ENCODE results near the gene PTPRR. TPM values are rescaled to one million over a fixed set of nuclear protein-coding genes. Genes with fewer than 3 reads are reported as not detected.

PTPRR gene
- total and polyA plus RNA-seq, 2 donors (not counting 1 experiment from before 2014, with no cell fraction given): 0.44 to 0.50 TPM

DNA sequence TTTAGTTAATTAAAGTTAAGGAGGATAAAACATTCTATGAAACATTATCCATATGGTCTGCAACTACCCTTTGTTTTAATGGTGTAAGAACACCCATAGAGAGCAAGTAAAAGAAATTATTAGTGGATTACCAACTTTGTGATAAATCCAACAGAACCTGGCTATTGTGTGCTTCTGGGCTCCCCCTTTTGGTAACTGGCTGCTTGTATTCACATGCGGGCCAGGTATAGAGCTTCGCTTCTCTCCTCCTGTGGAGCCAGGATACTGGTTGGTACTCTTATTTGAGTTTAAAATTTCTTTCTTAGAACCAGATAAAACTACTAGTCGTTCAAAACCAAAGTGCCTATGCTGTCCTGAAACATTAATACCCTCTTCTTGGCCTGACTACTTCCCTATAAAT, 81.0 kb downstream of the PTPRR start:
- H3K27me3 ChIP-seq (ENCODE audit: control insufficient read depth, insufficient read depth, low read length): no peaks in the 10 kb centered on the region
- H3K9ac ChIP-seq (ENCODE audit: insufficient read depth, low read length): no peak overlapping the region
- H3K9me3 ChIP-seq (ENCODE audit: control insufficient read depth, insufficient read depth, low read depth, low read length): no peaks in the 10 kb centered on the region
- H3K36me3 ChIP-seq (ENCODE audit: control insufficient read depth, insufficient read depth, low read length): no peaks in the 10 kb centered on the region
- H3K79me2 ChIP-seq (ENCODE audit: control insufficient read depth, insufficient read depth, low read length): no peaks in the 10 kb centered on the region
- no peaks in the 10 kb centered on the region for H3K4me1 ChIP-seq (ENCODE audit: control insufficient read depth, extremely low read depth, insufficient read depth, low read length)
- DNase-seq (ENCODE audit: low read depth in 2 of 2): no peak
- no peak overlapping the region for H2AFZ ChIP-seq (ENCODE audit: low read length)
- no peak overlapping the region for H3K4me2 ChIP-seq (ENCODE audit: extremely low read depth, insufficient read depth, low read length)
- H3K27ac ChIP-seq (ENCODE audit: insufficient read depth, low read length): no peak overlapping the region
- H3K4me3 ChIP-seq (replicated peaks in 1 of 4; ENCODE audit: control extremely low read depth in 1 of 4, insufficient read depth in 1 of 4, low read depth in 3 of 4, low read length in 4 of 4): no peak overlapping the region
- no peak for TF ChIP-seq EZH2 (IDR thresholded peaks at IDR 0.05; ENCODE audit: low read length, missing control alignments)
- TF ChIP-seq, protein P1, sequence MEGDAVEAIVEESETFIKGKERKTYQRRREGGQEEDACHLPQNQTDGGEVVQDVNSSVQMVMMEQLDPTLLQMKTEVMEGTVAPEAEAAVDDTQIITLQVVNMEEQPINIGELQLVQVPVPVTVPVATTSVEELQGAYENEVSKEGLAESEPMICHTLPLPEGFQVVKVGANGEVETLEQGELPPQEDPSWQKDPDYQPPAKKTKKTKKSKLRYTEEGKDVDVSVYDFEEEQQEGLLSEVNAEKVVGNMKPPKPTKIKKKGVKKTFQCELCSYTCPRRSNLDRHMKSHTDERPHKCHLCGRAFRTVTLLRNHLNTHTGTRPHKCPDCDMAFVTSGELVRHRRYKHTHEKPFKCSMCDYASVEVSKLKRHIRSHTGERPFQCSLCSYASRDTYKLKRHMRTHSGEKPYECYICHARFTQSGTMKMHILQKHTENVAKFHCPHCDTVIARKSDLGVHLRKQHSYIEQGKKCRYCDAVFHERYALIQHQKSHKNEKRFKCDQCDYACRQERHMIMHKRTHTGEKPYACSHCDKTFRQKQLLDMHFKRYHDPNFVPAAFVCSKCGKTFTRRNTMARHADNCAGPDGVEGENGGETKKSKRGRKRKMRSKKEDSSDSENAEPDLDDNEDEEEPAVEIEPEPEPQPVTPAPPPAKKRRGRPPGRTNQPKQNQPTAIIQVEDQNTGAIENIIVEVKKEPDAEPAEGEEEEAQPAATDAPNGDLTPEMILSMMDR (conservative IDR thresholded peaks at IDR 0.05 in 1 of 2, IDR thresholded peaks at IDR 0.05 in 1 of 2; ENCODE audit: low read depth in 1 of 2, low read length in 2 of 2): no peak
- no peaks in the 10 kb centered on the region for H4K20me1 ChIP-seq (ENCODE audit: control insufficient read depth, extremely low read depth, insufficient read depth, low read length)

DNA sequence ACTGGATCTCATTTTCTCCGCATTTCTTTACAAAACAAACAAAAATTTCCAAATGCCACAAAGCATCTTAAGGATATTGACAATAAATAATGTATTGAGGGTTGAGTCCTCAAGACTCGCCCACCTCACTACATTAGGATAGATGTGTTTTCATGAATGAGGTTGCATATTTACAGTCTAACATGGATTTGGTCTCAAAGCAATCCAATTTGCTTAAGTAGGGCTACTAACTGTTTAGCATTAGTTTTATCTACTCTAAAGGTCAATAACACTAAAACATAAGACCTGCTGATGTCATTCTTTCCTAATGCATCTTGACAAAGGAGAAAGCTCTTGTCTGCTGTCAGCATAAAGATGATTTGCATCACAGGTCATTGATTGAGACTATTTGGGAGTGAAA, 82.4 kb downstream of the PTPRR start:
- H3K36me3 ChIP-seq (ENCODE audit: control insufficient read depth, insufficient read depth, low read length): no peaks in the 10 kb centered on the region
- TF ChIP-seq EZH2 (IDR thresholded peaks at IDR 0.05; ENCODE audit: low read length, missing control alignments): no peak
- TF ChIP-seq, protein P1 (conservative IDR thresholded peaks at IDR 0.05 in 1 of 2, IDR thresholded peaks at IDR 0.05 in 1 of 2; ENCODE audit: low read depth in 1 of 2, low read length in 2 of 2): no peak
- H3K27ac ChIP-seq (ENCODE audit: insufficient read depth, low read length): no peak overlapping the region
- no peaks in the 10 kb centered on the region for H3K79me2 ChIP-seq (ENCODE audit: control insufficient read depth, insufficient read depth, low read length)
- no peak overlapping the region for H3K4me2 ChIP-seq (ENCODE audit: extremely low read depth, insufficient read depth, low read length)
- H3K9ac ChIP-seq (ENCODE audit: insufficient read depth, low read length): no peak overlapping the region
- no peaks in the 10 kb centered on the region for H3K27me3 ChIP-seq (ENCODE audit: control insufficient read depth, insufficient read depth, low read length)
- H3K9me3 ChIP-seq (ENCODE audit: control insufficient read depth, insufficient read depth, low read depth, low read length): no peaks in the 10 kb centered on the region
- no peaks in the 10 kb centered on the region for H3K4me1 ChIP-seq (ENCODE audit: control insufficient read depth, extremely low read depth, insufficient read depth, low read length)
- no peak overlapping the region for H2AFZ ChIP-seq (ENCODE audit: low read length)
- no peak for DNase-seq (ENCODE audit: low read depth in 2 of 2)
- H4K20me1 ChIP-seq (ENCODE audit: control insufficient read depth, extremely low read depth, insufficient read depth, low read length): no peaks in the 10 kb centered on the region
- no peak overlapping the region for H3K4me3 ChIP-seq (replicated peaks in 1 of 4; ENCODE audit: control extremely low read depth in 1 of 4, insufficient read depth in 1 of 4, low read depth in 3 of 4, low read length in 4 of 4)

DNA sequence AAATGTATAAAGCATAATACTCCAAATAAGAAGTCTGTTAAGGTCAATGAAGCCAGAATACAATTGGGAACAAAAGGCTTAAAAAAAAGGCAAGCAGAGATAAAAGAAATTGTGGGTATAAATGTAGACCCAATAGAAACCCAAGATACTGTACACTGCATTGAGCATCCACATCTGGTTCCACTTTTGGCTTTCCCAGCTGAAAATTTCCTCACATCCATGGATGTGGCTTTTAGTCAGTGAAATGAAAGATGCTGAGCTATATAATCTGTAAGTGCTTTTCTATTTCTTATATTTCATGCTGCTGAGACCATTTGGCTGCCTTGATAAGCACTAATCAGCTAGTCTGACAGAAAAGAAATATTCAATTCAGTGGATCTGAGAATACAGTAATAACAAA, 83.5 kb downstream of the PTPRR start:
- Histone ChIP-seq H3K4me1 (ENCODE audit: control insufficient read depth, extremely low read depth, insufficient read depth, low read length) (no peaks in the 10 kb centered on the region), H3K27me3 (ENCODE audit: control insufficient read depth, insufficient read depth, low read length) (no peaks in the 10 kb centered on the region), H3K4me2 (ENCODE audit: extremely low read depth, insufficient read depth, low read length) (no peak overlapping the region), H3K79me2 (ENCODE audit: control insufficient read depth, insufficient read depth, low read length) (no peaks in the 10 kb centered on the region), H3K4me3 (replicated peaks in 1 of 4; ENCODE audit: control extremely low read depth in 1 of 4, insufficient read depth in 1 of 4, low read depth in 3 of 4, low read length in 4 of 4) (no peak overlapping the region), H3K9me3 (ENCODE audit: control insufficient read depth, insufficient read depth, low read depth, low read length) (no peaks in the 10 kb centered on the region), H3K9ac (ENCODE audit: insufficient read depth, low read length) (no peak overlapping the region), H3K36me3 (ENCODE audit: control insufficient read depth, insufficient read depth, low read length) (no peaks in the 10 kb centered on the region), H4K20me1 (ENCODE audit: control insufficient read depth, extremely low read depth, insufficient read depth, low read length) (no peaks in the 10 kb centered on the region), H3K27ac (ENCODE audit: insufficient read depth, low read length) (no peak overlapping the region), H2AFZ (ENCODE audit: low read length) (no peak overlapping the region)
- TF ChIP-seq, protein P1 (conservative IDR thresholded peaks at IDR 0.05 in 1 of 2, IDR thresholded peaks at IDR 0.05 in 1 of 2; ENCODE audit: low read depth in 1 of 2, low read length in 2 of 2): no peak
- no peak for TF ChIP-seq EZH2 (IDR thresholded peaks at IDR 0.05; ENCODE audit: low read length, missing control alignments)
- no peak for DNase-seq (ENCODE audit: low read depth in 2 of 2)

All from fibroblast of lung (primary cell).